Activated CD8-positive, alpha-beta memory T cell treated with anti-CD3 and anti-CD28 coated beads, Interleukin-2, amount 10 ng/mL, durations not matched to agents 7 days and 5 days (primary cell): ENCODE measurements around the gene LAMA3. TPM values are rescaled to one million over a fixed set of nuclear protein-coding genes. Genes with fewer than 3 reads are reported as not detected.

Source experiments
- ATAC-seq: fragments of 150-1000 bp; cut with Tn5 transposase; one replicate; pipeline ENCODE4 v1.10.0; 2021; ENCODE audit warnings: moderate library complexity
- CTCF ChIA-PET: fragments of 350-600 bp; sonication (Branson Sonifier 250); formaldehyde crosslinking; loops from one replicate; lab custom pipeline; 2021; ENCODE audit warnings: antibody characterized with exemption; lab: Charles Lee
- DNase-seq: peaks from one replicate; pipeline ENCODE4 v3.0.0-alpha.2; 2020
- H3K27ac Mint-ChIP-seq: one replicate; pipeline ENCODE4 v1.8.0; 2021; ENCODE audit warnings: mild to moderate bottlenecking, mixed read lengths
- H3K27me3 Mint-ChIP-seq: one replicate; pipeline ENCODE4 v1.8.0; 2021; ENCODE audit warnings: mixed read lengths
- H3K36me3 Mint-ChIP-seq: one replicate; pipeline ENCODE4 v1.8.0; 2021; ENCODE audit warnings: mild to moderate bottlenecking, mixed read lengths
- H3K4me1 Mint-ChIP-seq: one replicate; pipeline ENCODE4 v1.8.0; 2021; ENCODE audit warnings: mixed read lengths
- H3K4me3 Mint-ChIP-seq: one replicate; pipeline ENCODE4 v1.8.0; 2021; ENCODE audit warnings: mild to moderate bottlenecking, moderate library complexity, mixed read lengths
- H3K9me3 Mint-ChIP-seq: one replicate; pipeline ENCODE4 v1.8.0; 2022; ENCODE audit warnings: low read depth, mixed read lengths
- total RNA-seq, 2 experiments: library from RNA; stranded (reverse); gene quantifications; one replicate each; pipeline ENCODE4 v1.2.3, GENCODE V29; 2021

Gene LAMA3
- total RNA-seq, 2 experiments from 2014 or later = 0.23 TPM; not detected in 1

- Mint-ChIP-seq H3K4me3 (no peak overlapping the region), H3K9me3 (no peaks in the 10 kb centered on the region), H3K4me1 (peaks cover 4% of the 10 kb centered on the region), H3K27me3 (no peaks in the 10 kb centered on the region), H3K36me3 (no peaks in the 10 kb centered on the region), H3K27ac (no peak overlapping the region)
- ATAC-seq (no peak), DNase-seq (no peak)
- CTCF ChIA-PET = no interaction called here
Measured at GRCh38 chr18:23853448-23854195, 164.4 kb downstream of the LAMA3 start.

GRCh38 chr18:23855721-23856120 lies 166.5 kb downstream of the LAMA3 start:
- H3K9me3 Mint-ChIP-seq = no peaks in the 10 kb centered on the region
- peaks cover 6% of the 10 kb centered on the region for H3K4me1 Mint-ChIP-seq
- CTCF ChIA-PET = no interaction called here
- ATAC-seq (no peak), DNase-seq (no peak)
- no peak overlapping the region for H3K27ac Mint-ChIP-seq
- no peaks in the 10 kb centered on the region for H3K36me3 Mint-ChIP-seq
- H3K4me3 Mint-ChIP-seq = no peak overlapping the region
- H3K27me3 Mint-ChIP-seq = no peaks in the 10 kb centered on the region

GRCh38 chr18:23856466-23857163 lies 167.4 kb downstream of the LAMA3 start:
- Mint-ChIP-seq H3K9me3 (no peaks in the 10 kb centered on the region), H3K27me3 (no peaks in the 10 kb centered on the region), H3K4me3 (no peak overlapping the region), H3K27ac (no peak overlapping the region), H3K36me3 (no peaks in the 10 kb centered on the region), H3K4me1 (peaks cover 10% of the 10 kb centered on the region)
- CTCF ChIA-PET = no interaction called here
- ATAC-seq = no peak
- no peak for DNase-seq

- Mint-ChIP-seq H3K4me3 (no peak overlapping the region), H3K9me3 (no peaks in the 10 kb centered on the region)
- CTCF ChIA-PET = no interaction called here
Measured at GRCh38 chr18:23857164-23857552, 167.9 kb downstream of the LAMA3 start.

GRCh38 chr18:23857756-23858155 lies 168.5 kb downstream of the LAMA3 start:
- H3K4me1 Mint-ChIP-seq = peaks cover 20% of the 10 kb centered on the region
- no peak overlapping the region for H3K27ac Mint-ChIP-seq
- no peaks in the 10 kb centered on the region for H3K9me3 Mint-ChIP-seq
- no peaks in the 10 kb centered on the region for H3K27me3 Mint-ChIP-seq
- no peak for ATAC-seq
- DNase-seq = no peak
- CTCF ChIA-PET = no interaction called here
- no peaks in the 10 kb centered on the region for H3K36me3 Mint-ChIP-seq
- no peak overlapping the region for H3K4me3 Mint-ChIP-seq

More at GRCh38 chr18:23857164-23857552, 167.9 kb downstream of the LAMA3 start:
- DNase-seq = no peak
- no peak overlapping the region for H3K27ac Mint-ChIP-seq
- no peaks in the 10 kb centered on the region for H3K27me3 Mint-ChIP-seq
- peaks cover 16% of the 10 kb centered on the region for H3K4me1 Mint-ChIP-seq
- H3K36me3 Mint-ChIP-seq = no peaks in the 10 kb centered on the region
- no peak for ATAC-seq

GRCh38 chr18:23859466-23860336 lies 170.4 kb downstream of the LAMA3 start:
- ATAC-seq = no peak
- no peak overlapping the region for H3K4me3 Mint-ChIP-seq
- no peaks in the 10 kb centered on the region for H3K27me3 Mint-ChIP-seq
- no peaks in the 10 kb centered on the region for H3K9me3 Mint-ChIP-seq
- peaks cover 33% of the 10 kb centered on the region for H3K4me1 Mint-ChIP-seq
- peaks cover 6% of the 10 kb centered on the region for H3K36me3 Mint-ChIP-seq
- CTCF ChIA-PET = interaction anchor here (0.6 to 1.3 kb wide), 3 partner anchors 59 to 588 kb away, joined by 3 read pairs; no protein-coding TSS in a partner anchor
- DNase-seq = no peak
- no peak overlapping the region for H3K27ac Mint-ChIP-seq

- CTCF ChIA-PET = interaction anchor here (0.8 to 1.2 kb wide), 4 partner anchors 10 to 22 kb away, joined by 3 to 5 read pairs (median 3); no protein-coding TSS in a partner anchor
- Mint-ChIP-seq H3K27ac (peak overlapping the region; percentile 77), H3K4me1 (peaks cover 49% of the 10 kb centered on the region), H3K4me3 (no peak overlapping the region), H3K9me3 (no peaks in the 10 kb centered on the region), H3K36me3 (peaks cover 10% of the 10 kb centered on the region), H3K27me3 (no peaks in the 10 kb centered on the region)
- ATAC-seq (no peak), DNase-seq (no peak)
Measured at GRCh38 chr18:23861326-23861725, 172.1 kb downstream of the LAMA3 start.

GRCh38 chr18:23861805-23862470 lies 172.7 kb downstream of the LAMA3 start:
- CTCF ChIA-PET = interaction anchor here (0.7 to 1.6 kb wide), 5 partner anchors 10 to 57 kb away, joined by 3 to 5 read pairs (median 3); no protein-coding TSS in a partner anchor
- peak overlapping the region; percentile 77 for H3K27ac Mint-ChIP-seq

GRCh38 chr18:23864624-23865023 lies 175.4 kb downstream of the LAMA3 start:
- peaks cover 2% of the 10 kb centered on the region for H3K9me3 Mint-ChIP-seq
- H3K27ac Mint-ChIP-seq = peak overlapping the region; percentile 91
- CTCF ChIA-PET = interaction anchor here (1.8 to 3.3 kb wide), 2 partner anchors 27 to 36 kb away, joined by 4 to 14 read pairs; no protein-coding TSS in a partner anchor
- H3K36me3 Mint-ChIP-seq = peaks cover 10% of the 10 kb centered on the region
- DNase-seq (peak; percentile 80), ATAC-seq (peak; percentile 93)
- no peak overlapping the region for H3K4me3 Mint-ChIP-seq
- H3K4me1 Mint-ChIP-seq = peaks cover 61% of the 10 kb centered on the region
- H3K27me3 Mint-ChIP-seq = no peaks in the 10 kb centered on the region

More at GRCh38 chr18:23861805-23862470, 172.7 kb downstream of the LAMA3 start:
- DNase-seq = no peak
- H3K36me3 Mint-ChIP-seq = peaks cover 10% of the 10 kb centered on the region
- no peaks in the 10 kb centered on the region for H3K27me3 Mint-ChIP-seq
- H3K4me1 Mint-ChIP-seq = peaks cover 55% of the 10 kb centered on the region
- ATAC-seq = no peak
- no peaks in the 10 kb centered on the region for H3K9me3 Mint-ChIP-seq
- no peak overlapping the region for H3K4me3 Mint-ChIP-seq

- Mint-ChIP-seq H3K4me1 (peaks cover 60% of the 10 kb centered on the region), H3K27me3 (no peaks in the 10 kb centered on the region), H3K4me3 (no peak overlapping the region), H3K27ac (no peak overlapping the region), H3K9me3 (peaks cover 2% of the 10 kb centered on the region), H3K36me3 (peaks cover 10% of the 10 kb centered on the region)
- ATAC-seq (no peak), DNase-seq (no peak)
- CTCF ChIA-PET = interaction anchor here (1.4 kb wide), 1 partner anchor 38 kb away, joined by 3 read pairs; no protein-coding TSS in a partner anchor
Measured at GRCh38 chr18:23867006-23867405, 177.8 kb downstream of the LAMA3 start.

GRCh38 chr18:23868136-23868785 lies 179.0 kb downstream of the LAMA3 start:
- CTCF ChIA-PET = interaction anchor here (1.0 kb wide), 1 partner anchor 50 kb away, joined by 3 read pairs; no protein-coding TSS in a partner anchor
- no peak overlapping the region for H3K27ac Mint-ChIP-seq
- peaks cover 2% of the 10 kb centered on the region for H3K9me3 Mint-ChIP-seq
- DNase-seq (no peak), ATAC-seq (no peak)
- peaks cover 10% of the 10 kb centered on the region for H3K36me3 Mint-ChIP-seq
- H3K27me3 Mint-ChIP-seq = no peaks in the 10 kb centered on the region
- no peak overlapping the region for H3K4me3 Mint-ChIP-seq
- H3K4me1 Mint-ChIP-seq = peaks cover 62% of the 10 kb centered on the region
